ENCODE measurements around the gene ARPC5.
"Not testable (repeated sequence)": the region's sequence is repeated elsewhere in the genome, so short reads cannot be mapped to it uniquely, and the experiment has no call there.

ARPC5 gene

GRCh38 chr1:183646776-183647175 lies 11.2 kb upstream of the ARPC5 start:
- DNase-seq (ENCODE audit: low spot score) = no peak

DNA sequence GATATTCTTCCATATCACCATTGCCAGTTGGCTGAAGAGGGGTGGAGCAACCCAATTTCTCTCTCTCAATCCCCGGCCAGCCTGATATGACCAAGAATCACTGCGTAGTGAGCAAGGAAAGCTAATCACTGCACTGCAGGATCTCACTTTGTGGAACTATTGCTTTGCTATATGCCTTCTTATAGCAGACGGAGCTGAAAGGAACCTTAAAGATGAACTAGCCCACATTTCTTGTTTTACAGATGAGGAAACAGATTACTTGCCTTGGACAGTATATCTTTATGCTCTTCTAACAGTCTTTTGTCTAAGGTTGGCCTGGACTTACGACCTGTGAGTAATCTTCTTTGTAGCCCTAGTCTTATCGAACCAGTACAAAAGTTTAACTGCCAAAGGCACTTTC lies 9.9 kb upstream of the ARPC5 start:
- no peak for DNase-seq (ENCODE audit: low spot score)

DNA sequence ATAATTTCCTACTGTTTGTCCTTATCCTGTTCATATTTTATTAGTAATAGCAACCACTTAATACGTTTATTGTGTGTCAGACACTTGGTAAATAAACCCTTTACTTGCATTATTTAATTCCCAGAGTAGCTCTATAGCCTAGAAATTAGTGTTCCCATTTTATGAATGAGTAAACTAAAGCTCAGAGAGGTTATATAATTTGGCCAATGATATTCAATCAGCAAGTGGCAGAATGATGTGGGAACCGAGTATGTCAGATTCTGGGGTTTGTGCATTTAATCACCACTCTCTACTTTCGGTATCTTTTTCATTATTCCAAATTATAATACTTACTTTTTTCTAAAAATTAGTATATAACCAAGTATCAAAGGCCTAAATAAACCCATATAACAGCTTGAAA lies 6.6 kb upstream of the ARPC5 start:
- no peak for DNase-seq (ENCODE audit: low spot score)

GRCh38 chr1:183640193-183640592 lies 4.6 kb upstream of the ARPC5 start:
- no peak for DNase-seq (ENCODE audit: low spot score)

DNA sequence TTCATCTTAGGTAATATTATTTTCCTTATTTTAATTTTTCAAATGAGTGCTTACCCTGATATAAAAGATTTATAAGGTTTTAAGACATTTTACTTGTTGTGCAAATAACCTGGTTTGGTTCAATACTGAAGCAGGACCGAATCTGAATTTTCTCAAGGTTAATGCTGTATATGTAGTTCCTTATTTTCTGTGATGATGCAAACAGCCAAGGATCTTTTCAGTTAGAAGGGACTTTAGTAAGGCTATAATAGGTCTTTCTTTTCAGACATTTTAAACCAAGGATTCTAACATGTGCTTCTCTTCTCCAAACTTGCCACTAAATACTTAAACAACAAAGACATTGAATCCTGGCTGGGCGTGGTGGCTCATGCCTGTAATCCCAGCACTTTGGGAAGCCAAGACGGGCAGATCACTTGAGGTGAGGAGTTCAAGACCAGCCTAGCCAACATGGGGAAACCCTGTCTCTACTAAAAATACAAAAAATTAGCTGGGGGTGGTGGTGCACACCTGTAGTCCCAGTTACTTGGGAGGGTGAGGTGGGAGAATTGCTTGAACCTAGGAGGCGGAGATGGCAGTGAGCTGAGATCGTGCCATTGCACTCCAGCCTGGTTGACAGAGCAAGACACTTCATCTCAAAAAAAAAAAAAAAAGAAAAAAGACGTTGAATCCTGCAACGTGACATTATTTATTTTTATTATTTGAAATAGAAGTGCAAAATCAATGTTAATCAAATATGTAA lies 3.2 kb upstream of the ARPC5 start:
- DNase-seq (ENCODE audit: low spot score) = no peak

DNA sequence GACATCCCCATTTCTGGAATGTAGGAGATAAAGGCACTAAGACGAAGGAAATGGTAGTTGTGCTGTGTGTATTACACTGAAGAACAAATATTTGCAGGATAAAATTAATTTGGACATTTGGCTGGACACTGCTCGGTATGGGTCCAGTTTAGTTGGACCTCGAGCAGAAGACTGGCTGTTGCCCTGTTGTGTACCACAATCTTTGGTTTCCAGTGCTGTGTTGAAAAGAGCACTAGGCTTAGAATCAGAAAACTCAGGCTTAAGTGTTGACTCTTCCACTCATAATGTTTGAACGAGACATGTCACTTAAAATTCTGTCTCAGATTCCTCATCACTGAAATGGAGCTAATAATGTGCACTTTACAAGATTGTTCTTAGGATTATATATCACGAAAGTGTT lies 1.2 kb upstream of the ARPC5 start:
- no peak for DNase-seq (ENCODE audit: low spot score)

GRCh38 chr1:183636334-183636682 lies 725 bp upstream of the ARPC5 start:
- no peak for DNase-seq (ENCODE audit: low spot score)

DNA sequence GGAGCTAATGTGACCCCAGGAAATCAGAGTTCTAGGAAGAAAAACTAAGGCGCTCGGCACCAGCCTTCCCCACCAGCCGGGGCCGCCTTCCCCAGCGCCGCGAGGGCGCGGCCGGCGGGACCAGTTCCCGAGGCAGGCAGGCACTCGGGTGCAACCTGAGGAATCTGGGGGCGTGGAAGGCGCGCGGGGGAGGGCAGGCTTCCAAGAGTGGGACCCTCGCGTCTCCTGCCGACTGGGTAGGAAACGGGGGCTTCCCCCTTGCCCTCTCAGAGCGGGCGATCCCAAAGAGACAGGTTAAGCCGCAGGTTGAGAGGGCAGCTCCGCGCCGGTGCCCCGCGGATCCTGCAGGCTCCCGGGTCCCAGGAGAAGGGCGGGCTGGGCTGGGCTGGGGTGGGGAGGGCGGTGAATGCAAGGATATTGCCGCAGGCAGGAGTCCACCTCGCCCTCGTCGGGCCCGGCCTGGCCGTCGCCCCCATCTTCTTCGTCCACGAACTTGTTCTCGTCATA lies 431 bp downstream of the ARPC5 start:
- DNase-seq (ENCODE audit: low spot score) = peak; percentile 40

DNA sequence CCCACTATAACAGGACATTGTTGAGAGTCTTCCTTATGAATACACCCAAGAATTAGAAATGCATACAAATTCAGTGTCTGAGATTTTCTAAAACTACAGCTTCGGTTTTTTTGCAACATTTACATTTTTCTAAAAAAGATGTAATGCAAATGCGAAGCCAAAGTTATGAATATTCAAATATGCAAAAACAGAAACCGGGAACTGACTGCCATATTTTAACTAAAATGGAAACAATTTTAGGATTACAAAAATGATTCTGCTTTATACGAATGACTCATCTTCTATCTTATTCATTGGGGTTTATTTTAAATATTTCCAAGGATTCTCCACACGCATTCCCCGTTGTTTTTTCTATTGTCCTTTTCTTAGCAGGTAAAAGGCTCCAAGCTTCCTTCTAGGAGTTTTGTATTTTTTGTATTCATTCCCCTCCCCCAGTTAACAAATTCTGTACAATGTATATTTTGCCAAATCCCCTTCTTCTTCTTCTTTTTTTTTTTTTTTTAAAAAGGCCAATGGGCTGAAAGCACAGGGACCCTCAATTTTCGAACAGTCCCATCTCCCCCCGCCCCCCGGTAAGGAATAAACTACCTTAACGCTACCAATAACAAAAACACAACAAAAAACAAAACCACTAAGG lies 1.0 kb downstream of the ARPC5 start:
- no peak for DNase-seq (ENCODE audit: low spot score)

GRCh38 chr1:183633676-183634343 lies 1.8 kb downstream of the ARPC5 start:
- peak; percentile 44 for DNase-seq (ENCODE audit: low spot score)

DNA sequence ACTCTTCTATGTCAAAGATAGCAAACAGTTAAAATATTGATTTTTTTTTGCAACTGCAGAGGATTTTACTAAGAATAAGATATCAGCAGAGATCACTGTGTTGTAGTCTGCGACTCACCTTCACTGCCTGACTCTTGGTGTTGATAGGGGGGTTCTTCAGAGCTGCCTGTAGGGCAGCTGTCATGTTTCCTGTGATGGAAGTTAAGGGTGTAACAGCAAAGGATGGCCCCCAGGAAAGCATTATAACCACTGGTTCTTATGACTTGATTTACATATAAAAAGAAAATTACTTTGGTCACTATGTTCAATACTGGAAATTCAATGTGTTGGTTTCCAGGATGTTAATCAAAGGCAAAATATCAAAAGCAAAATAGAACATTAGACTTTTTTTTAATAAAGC lies 2.6 kb downstream of the ARPC5 start:
- DNase-seq (ENCODE audit: low spot score) = peak; percentile 18

DNA sequence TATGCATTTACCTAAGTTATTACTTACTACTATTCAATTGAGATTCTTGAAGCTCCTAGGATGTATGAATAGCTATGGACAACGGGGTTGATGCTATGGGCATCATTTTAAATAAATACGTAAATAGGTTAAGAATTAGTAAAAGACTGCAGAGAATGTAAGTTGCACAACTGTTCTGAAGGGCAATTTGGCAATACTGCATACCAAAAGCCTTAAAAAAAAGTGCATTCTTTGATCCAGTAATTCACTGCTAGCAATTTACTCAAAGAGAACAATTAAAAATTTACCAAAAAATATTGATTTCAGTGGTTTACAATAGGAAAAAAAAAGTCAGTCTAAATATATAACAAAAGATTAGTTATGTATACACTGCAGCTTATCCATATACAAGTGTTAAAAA lies 3.5 kb downstream of the ARPC5 start:
- DNase-seq (ENCODE audit: low spot score) = no peak

DNA sequence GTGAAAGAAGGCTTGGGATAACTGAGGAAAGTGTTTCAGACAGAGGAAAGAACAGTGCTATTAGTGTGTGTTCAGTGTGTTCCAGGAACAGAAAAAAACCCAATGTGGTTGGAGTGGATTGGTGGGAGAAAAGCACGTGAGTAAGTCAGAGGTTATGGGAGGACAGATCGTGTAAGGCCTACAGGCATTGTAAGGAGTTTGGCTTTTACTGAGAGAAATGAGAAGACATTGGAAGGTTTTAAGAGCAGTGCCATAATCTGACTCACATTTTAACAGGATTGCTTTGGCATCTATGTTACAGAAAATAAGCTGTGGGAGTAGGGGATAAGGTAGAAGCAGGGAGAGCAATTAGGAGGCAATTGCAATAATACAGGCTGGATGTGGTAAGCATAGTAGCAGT lies 4.8 kb downstream of the ARPC5 start:
- no peak for DNase-seq (ENCODE audit: low spot score)

DNA sequence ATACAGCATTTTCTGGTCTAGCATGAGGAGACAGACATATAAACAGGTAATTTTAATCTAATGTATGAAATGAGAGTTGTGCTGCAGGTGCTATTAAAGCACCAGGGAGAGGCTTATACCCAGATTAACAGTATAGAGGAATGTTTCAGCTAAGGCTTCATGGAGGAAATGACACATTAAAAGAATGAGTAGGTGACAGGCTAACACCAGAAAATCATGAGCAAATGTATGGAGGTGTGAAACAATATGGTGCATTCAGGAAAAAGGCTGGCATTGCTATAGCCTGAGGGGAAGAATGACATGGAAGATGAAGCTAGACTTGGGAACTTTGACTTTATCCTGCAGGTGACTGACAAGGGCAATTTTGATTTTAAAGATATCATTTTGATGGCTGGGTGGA lies 7.0 kb downstream of the ARPC5 start:
- no peak for DNase-seq (ENCODE audit: low spot score)

- DNase-seq (ENCODE audit: low spot score) = not testable (repeated sequence)
Observed at GRCh38 chr1:183626236-183626635, 9.3 kb downstream of the ARPC5 start.

GRCh38 chr1:183622884-183623785 lies 12.4 kb downstream of the ARPC5 start:
- peak; percentile 57 for DNase-seq (ENCODE audit: low spot score)

GRCh38 chr1:183622013-183622412 lies 13.6 kb downstream of the ARPC5 start:
- no peak for DNase-seq (ENCODE audit: low spot score)

GRCh38 chr1:183620311-183620710 lies 15.3 kb downstream of the ARPC5 start:
- no peak for DNase-seq (ENCODE audit: low spot score)

DNA sequence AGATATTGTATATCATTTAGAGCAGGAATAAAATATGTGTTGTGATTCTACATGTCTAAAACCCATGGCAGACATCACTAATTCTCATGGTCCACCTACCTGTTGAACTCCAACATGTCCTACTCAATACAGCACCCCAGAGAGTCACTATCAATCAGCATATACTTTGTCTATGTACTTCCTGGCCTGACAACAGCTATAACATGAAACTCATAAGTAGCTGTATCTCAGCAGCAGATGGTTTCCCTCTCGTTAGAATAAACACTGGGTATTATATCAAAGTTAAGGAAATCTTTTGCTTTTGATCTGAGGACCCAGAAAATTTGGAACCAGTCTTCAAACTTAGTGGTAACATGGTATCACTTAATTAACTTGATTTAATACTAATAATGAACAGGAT lies 15.8 kb downstream of the ARPC5 start:
- DNase-seq (ENCODE audit: low spot score) = no peak

DNA sequence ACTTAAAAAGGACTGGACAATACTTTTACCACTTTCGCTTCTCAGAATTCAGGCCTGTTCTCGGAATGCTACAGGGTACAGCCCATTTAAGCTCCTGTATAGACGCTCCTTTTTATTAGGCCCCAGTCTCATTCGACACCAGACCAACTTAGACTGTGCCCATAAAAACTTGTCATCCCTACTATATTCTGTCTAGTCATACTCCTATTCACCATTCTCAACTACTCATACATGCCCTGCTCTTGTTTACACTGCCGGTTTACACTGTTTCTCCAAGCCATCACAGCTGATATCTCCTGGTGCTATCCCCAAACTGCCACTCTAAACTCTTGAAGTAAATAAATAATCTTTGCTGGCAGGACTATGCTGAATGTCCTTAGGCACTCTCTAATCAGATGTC lies 17.4 kb downstream of the ARPC5 start:
- DNase-seq (ENCODE audit: low spot score) = not testable (repeated sequence)

DNA sequence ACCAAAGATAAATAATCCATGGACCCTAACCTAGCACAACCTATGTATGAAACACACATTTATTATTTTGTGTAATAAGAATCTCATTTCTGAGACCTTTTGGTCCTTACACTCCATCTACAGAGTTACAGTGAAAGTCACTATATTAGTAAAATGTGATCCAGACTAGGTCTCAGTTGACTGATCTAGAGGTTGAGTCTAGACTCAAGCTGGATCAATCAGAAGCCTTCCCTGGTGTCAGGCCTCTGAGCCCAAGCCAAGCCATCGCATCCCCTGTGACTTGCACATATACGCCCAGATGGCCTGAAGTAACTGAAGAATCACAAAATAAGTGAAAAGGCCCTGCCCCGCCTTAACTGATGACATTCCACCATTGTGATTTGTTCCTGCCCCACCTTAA lies 22.6 kb downstream of the ARPC5 start:
- DNase-seq (ENCODE audit: low spot score) = not testable (repeated sequence)

DNA sequence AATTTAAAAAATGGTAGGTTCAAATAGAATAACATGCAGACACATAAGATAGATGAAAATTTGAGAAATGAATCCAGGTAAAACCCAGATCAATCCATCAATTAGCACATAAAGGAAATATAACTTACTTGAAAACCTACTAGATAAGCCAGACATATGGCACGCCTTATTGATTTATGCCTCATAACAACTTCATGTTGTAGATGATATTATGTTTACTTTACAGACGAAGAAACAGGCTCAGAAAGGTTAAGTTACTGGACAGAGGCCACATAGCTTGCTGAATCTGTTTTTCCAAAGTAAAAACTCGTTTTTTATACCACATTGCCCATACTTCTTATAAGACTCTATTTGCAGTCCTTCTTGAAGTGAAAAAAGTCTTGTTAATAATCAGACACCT lies 23.2 kb downstream of the ARPC5 start:
- no peak for DNase-seq (ENCODE audit: low spot score)

Measured in iPS-NIHi11 (cell line).